GM18951 (cell line): ENCODE measurements around the gene TIMM23B.
"Not testable (repeated sequence)": the region's sequence is repeated elsewhere in the genome, so short reads cannot be mapped to it uniquely, and the experiment has no call there.

ENCODE experiments used
- POLR2A ChIP-seq: IDR thresholded peaks from 4 replicates; pipeline ENCODE4 v1.6.1; 2011; ENCODE audit warnings: mild to moderate bottlenecking; ENCODE audit not compliant: insufficient read length, insufficient read depth; ENCODE audit errors: extremely low read depth
- in situ Hi-C: fragments of 300-500 bp; cut with MboI; formaldehyde crosslinking; loops from one replicate; pipeline ENCODE4 v1.12.0; 2022; ENCODE audit warnings: low sequenced_read_pairs, mixed read lengths, inconsistent platforms; ENCODE audit not compliant: unreplicated experiment

Gene TIMM23B, protein sequence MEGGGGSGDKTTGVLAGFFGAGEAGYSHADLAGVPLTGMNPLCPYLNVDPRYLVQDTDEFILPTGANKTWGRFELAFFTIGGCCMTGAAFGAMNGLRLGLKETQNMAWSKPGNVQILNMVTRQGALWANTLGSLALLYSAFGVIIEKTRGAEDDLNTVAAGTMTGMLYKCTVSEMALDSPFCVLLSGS

DNA sequence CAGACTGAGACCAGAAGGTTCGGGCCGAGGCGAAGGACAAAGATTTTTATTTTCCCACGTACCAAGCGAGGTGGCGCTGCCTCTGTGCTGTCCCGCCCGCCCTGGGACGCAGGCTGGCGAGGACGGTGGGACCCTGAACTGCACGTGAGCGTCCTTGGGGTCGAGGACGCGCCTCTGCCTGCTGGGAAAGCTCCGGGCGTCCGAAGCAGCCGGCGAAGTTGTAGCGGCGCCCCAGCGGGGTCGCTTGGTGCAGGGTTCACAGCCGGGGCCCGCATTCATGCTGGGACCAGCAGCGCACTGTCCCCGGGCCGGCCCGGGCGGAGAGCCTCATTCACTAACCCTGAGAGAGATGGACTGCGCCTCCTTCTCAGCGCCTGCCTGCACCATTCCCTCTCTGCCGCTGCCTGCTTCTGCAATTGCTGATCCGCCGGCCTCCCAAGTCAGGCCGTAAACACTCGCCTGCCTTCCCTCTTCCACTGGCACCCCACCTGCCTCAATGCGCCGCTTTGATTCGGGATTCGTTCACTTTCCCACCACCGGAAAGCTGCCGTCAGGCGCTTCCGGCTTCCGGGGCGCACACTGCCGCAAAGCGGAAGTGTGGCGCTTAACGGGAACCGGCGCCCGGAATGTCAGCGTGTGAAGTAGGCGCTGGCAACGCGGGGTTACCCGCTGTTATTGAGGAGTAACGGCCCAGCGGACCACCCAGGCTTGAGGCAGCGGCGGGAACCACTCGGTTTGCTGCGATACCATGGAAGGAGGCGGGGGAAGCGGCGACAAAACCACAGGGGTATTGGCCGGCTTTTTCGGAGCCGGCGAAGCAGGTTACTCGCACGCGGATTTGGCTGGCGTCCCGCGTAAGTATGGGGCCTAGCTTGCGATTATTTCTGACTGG lies at the start of gene TIMM23B, which contains the start of gene PARG:
TSS of gene TIMM23B (plus strand) at position 607 of the 892 bp plus-strand sequence. CDS start at position 749, 142 bp downstream.
TSS of gene PARG (minus strand) at position 581 of the 892 bp plus-strand sequence. CDS start at position 279, 302 bp downstream.
- TF ChIP-seq POLR2A = peak; percentile 60
- in situ Hi-C loops = not testable (repeated sequence)

DNA sequence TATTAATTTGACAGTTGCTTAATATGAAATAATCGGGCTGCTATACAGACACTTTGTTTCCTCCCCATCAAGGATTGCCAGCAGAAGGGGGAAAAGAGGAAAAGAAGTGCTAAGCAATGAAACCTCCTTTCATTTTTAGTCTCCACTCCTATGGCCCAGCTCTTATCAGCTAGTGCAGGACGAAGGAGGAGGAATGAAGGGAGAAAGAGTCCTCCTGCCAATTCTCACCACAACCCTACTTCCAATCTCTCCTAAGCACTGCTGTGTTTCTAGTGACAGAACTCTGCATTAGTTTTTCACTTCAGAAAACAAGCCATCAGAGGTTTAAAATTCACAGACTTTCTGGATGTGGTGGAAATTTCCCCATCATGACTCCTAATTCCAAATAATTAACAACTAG lies 41.9 kb upstream of the TIMM23B start:
- in situ Hi-C loops = not testable (repeated sequence)

DNA sequence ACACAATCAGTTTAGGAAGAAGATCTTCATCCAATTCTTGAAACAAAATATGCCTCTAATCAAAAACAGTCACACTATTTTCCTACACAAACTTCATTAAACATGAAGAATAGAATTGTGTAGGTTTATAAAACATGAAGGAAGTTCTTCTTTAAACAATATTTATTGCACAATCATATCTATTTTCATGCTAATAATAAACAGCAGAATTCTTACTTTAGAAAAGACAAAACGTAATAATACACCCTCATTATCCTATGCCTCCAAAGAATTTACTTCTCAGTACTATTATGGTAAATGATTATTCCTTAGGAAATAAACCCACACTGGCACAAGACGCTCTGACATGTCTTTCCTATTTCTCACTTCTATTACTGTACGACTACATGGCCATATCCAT lies 41.4 kb upstream of the TIMM23B start:
- in situ Hi-C loops = not testable (repeated sequence)

DNA sequence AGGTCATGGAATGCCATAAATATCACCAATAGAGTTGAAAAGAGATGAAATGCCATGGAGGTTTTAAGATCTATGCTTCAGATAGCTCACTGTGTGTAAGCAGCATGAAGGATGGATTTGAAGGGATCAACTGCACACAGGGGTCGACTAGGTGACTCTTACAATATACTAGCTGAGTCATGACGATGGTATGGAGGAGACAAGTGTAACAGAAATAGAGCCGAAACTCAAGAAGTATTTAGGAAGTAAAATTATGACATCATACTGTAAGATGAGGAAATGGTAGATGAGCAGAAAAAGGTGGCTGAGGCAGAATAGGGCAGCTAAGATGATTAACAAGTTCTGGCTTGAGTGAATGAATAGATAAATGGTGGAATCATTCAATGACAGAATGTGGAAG lies 38.0 kb upstream of the TIMM23B start:
- in situ Hi-C loops = not testable (repeated sequence)

DNA sequence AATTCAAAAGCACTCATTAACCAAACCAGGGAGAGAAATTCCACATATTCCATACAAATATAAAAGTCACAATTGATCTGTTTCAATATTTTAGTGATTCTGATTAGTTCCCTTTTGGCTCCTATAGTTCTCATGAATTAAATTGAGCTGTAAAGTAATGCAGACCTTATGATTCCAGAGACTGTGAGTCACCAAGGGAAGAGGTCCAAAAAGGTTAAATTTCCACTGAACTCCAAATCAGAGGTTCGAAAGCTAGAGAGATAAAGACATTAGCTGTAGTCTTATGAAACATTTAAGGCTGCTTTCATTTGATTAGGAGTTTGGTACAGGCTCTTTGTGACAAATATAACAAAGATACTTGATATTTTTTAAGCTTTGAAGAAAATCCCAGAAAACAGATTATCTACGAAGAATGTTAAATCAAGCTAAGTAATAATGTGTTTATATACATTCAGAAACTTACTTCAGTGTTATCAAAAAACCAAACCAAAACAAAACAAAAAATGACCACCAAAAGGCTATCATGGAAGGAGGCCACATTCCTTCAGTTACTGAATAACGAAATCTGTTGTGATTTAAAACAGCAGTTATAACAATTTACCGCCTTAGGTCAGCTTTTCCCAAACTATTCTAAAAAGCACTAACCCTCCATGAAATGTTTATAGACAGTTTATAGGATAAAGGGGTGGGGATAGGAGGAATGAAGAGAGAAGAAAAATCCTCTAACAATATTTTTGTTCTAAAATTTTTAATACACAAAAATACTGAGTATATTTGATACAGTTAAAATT lies 33.4 kb upstream of the TIMM23B start:
- in situ Hi-C loops = not testable (repeated sequence)

DNA sequence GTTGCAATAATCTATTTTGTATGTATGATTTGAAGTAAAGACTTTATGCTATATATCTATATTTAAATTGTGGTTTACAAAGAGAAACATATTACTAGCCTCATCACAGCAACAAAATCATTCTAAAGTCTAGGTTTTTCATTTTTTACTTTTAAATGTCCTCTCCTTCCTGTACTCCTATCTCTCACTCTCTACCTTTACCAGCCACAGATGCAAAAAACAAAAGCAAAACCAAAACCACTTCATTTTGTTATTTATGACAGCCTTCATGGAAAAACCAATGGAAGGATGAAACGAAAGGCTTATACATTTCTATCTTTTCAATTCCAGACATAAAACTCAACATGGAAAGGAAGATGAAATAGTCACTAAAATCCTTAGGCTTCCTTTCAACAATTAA lies 31.6 kb upstream of the TIMM23B start:
- in situ Hi-C loops = not testable (repeated sequence)

DNA sequence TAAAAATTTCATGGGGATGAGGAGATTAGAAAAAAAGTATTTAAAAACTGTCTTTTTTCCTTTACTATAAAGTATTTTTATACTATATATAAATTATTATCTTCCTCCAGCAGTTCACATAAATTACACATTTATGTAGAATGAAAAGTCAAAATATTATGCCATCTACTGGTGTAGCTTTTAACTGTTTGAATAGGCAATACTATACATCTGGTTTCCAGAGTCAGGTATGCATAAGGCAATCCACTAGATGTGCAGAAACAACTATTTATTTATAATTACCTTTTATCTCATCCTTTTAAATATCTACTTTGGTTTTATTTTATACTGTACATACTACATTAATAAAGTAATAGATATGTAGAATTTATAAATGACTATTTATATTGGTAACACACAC lies 25.4 kb upstream of the TIMM23B start:
- in situ Hi-C loops = not testable (repeated sequence)

DNA sequence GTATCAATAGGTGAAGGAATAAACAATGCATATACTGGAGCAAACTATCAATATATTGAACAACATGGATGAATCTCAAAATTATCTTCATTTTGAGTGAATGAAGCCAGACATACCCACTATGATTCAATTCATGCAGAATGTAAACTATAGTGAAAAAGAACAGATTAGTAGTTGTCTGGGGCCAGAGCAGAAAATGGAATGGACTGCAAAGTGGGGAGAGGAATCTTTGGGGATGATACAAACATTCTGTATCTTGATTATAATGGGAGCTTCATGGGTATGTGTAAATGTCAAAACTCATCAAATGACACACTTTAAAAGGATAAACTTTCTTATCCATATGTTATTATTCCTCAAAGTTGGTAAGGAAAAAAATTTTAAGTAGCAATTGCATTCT lies 23.9 kb upstream of the TIMM23B start:
- in situ Hi-C loops = not testable (repeated sequence)

DNA sequence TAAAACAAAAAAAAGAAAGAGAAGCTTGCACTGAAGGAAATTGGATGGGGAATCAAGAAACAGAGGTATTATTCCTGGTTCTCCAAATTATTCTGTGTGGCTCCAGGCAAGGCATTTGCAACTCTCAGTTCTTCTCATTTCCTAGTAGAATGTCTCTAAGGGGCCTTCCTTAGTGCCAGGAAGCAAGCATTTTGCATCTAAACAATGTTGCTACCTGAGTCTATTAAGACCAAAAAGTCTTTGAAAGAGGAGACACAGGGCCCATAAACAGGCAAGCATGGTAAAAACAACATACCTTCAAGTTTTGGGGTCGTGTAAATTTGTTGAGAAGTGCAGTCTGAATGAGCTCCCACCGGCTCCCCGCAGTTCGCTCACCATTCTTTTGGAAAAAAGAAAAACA lies 19.8 kb upstream of the TIMM23B start:
- in situ Hi-C loops = not testable (repeated sequence)

DNA sequence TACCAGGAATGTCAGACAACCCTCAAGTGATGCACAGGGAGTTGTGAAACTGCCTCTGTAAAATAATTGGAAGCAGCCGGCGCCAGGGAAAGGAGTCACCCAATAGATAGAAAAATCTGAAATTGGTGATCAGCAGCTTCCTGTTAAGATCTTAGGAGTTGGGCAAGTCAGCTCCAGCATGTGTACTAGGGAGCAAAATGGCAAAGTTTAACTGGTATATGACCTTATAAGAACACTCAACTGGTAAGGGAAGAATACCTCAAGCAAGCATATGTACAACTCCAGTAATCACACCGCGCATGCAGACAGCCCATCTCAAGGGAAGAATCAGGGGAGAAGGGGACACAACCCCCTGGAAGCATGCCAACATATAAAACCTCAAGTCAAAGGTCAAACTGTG lies 18.3 kb upstream of the TIMM23B start:
- in situ Hi-C loops = not testable (repeated sequence)

DNA sequence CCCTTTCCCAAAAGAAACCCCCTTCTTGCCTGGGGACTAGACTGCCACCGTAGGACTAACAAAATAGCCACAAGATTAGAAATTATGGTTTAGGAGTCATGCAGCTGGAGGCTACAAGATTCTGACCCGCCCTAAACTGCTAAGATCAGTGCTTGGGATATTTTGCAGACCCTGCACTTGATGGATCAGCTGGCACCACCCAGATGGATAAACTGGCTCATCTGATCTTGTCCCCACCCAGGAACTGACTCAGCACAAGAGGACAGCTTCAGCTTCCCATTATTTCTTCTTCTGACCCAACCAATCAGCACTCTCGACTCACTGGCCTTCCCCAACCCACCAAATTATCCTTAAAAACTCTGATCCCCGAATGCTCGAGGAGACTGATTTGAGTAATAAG lies 10.6 kb upstream of the TIMM23B start:
- in situ Hi-C loops = not testable (repeated sequence)

DNA sequence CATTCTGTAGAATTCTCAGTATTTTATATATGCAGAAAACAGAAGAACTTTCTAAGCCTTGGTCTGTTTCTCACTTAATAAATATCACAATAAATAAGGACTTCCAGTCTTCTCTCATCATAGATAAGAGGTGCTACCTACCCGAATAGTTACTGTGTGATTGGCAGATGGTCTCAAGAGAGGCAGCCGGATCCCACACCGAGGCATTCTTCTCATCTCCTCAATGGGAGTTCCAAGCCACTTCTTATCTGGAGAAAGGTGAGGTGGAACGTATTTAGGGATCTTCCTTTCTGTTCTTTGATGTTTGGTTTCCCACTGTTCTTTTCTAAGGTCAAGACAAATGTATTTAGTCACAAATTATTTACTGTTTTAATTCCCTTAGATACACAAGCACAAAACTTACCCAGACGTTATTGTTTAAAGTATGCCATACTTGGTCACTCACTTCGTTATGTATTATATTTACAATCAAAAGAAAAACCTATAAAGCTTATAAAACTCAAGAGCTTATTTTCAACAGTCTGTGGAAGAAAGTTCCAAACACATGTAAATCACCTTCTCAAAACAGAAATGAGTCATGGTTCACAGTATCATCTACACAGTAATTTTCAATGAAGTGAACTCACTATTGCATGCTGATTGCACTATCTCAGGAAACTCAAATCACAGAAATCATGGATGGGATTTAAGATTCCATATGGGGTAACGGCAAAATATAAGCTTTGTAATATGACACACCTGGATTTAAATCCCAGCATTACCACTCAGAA lies 9.7 kb upstream of the TIMM23B start:
- in situ Hi-C loops = not testable (repeated sequence)

DNA sequence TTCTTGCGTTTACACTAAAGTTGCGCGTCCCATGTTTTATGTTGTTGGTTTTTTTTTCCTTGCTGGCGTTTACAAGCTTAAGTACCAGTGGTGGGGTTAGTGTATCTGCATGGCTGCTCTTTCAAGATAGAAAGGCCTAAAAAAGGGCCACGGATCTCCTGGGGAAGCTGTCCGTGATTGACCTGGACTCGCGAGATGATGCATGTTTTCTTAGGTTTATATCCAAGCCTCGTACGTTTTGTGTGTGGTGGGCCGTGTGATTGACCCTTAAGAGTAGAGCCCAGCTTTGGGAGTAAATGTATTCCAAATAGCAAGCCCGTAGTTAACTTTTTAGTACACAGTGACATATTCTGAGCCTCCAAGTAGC lies 469 bp downstream of the TIMM23B start:
- in situ Hi-C loops = not testable (repeated sequence)

DNA sequence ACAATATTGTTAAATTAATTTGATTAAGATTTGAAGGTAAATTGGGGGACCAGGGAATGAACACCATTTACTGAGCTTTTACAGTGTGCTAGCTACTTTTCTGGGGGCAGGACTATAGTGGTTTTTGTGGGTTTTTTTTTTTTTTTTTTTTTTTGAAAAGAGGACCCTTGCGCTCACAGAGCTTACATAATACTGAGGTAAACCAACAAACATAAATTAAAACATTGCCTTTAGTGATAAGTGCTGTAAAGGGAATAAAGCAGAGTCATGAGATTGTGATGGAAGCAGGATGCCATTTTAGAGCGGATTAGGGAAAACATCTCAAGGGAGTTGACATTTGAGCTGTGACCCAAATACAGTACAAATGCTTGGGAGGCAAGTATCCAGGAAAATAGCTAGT lies 1.8 kb downstream of the TIMM23B start:
- in situ Hi-C loops = not testable (repeated sequence)

DNA sequence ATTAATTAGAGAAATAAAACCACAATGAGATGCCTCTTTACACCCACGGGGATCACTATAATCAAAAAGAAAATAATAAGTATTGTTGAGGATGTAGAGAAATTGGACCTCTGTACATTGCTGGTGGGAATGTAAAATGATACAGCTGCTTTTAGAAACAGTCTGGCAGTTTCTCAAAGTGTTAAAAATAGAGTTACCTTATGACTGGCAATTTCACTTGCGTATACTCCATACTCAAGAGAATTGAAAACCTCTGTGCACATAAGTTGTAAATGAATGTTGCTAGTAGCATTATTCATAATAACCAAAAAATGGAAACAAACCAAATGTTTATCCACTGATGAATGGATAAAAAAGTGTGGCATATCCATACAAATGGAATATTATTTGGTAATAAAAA lies 6.3 kb downstream of the TIMM23B start:
- in situ Hi-C loops = not testable (repeated sequence)

DNA sequence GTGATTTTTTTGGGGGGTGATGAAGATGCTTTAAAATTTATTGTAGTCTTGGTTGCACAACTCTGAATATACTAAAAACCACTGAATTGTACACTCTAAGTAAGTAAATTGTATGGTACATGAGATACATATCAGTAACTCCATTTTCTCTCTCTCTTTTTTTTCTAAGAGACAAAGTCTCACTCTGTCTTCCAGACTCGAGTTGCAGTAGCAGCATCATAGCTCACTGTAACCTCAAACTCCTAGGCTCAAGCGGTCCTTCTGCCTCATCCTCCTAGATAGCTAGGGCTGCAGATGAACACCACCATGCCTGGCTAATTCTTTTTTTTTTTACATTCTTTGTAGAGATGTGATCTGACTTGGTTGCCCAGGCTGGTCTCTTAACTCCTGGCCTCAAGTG lies 6.9 kb downstream of the TIMM23B start:
- in situ Hi-C loops = not testable (repeated sequence)

DNA sequence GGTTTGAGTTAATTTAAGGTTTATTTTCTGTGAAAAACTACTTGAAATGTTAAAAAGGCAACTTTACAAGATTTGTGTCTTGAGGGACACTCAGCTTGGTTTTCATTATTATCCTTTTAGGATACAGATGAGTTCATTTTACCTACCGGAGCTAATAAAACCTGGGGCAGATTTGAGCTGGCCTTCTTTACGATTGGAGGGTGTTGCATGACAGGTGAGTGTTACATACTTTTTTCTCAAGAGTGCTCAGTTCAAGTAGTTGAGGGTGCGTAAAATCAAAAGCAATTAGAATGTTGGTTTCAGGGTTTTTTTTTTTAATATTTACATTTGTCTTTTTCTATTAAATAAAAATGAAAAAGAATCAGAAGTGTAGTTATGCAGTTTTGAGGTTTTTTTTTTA lies 10.2 kb downstream of the TIMM23B start:
- in situ Hi-C loops = not testable (repeated sequence)

DNA sequence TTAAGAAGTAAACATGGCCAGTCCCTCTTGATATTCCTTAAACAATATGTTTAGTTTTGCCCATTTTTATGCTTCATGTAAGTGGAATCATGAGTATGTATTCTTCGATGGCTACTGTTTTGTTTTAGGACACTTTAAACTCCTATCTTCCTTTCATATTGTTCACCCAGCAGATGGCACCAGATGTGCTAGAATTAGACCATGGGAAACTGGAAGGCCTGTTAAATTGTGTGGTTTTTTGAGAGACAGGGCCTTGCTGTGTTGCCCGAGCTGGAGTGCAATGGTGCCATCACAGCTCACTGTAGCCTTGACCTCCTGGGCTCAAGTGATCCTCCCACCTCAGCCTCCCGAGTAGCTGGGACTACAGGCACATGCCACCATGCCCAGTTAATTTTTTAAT lies 11.3 kb downstream of the TIMM23B start:
- in situ Hi-C loops = not testable (repeated sequence)

DNA sequence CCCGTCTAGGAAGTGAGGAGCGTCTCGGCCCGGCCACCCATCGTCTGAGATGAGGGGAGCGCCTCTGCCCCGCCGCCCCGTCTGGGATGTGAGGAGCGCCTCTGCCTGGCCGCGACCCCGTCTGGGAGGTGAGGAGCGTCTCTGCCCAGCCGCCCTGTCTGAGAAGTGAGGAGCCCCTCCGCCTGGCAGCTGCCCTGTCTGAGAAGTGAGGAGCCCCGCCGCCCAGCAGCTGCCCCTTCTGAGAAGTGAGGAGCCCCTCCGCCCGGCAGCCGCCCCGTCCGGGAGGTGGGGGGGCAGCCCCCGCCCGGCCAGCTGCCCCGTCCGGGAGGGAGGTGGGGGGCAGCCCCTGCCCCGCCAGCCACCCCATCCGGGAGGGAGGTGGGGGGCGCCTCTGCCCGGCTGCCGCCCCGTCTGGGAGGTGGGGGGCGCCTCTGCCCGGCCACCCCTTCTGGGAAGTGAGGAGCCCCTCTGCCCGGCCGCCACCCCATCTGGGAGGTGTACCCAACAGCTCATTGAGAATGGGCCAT lies 28.5 kb downstream of the TIMM23B start:
- in situ Hi-C loops = not testable (repeated sequence)
